ENCODE results near the gene SDF2L1.
A peak's percentile ranks its signal among the peaks of the same experiment; 100 is the strongest.
"Not testable (repeated sequence)": the region's sequence is repeated elsewhere in the genome, so short reads cannot be mapped to it uniquely, and the experiment has no call there.

The SDF2L1 gene

DNA sequence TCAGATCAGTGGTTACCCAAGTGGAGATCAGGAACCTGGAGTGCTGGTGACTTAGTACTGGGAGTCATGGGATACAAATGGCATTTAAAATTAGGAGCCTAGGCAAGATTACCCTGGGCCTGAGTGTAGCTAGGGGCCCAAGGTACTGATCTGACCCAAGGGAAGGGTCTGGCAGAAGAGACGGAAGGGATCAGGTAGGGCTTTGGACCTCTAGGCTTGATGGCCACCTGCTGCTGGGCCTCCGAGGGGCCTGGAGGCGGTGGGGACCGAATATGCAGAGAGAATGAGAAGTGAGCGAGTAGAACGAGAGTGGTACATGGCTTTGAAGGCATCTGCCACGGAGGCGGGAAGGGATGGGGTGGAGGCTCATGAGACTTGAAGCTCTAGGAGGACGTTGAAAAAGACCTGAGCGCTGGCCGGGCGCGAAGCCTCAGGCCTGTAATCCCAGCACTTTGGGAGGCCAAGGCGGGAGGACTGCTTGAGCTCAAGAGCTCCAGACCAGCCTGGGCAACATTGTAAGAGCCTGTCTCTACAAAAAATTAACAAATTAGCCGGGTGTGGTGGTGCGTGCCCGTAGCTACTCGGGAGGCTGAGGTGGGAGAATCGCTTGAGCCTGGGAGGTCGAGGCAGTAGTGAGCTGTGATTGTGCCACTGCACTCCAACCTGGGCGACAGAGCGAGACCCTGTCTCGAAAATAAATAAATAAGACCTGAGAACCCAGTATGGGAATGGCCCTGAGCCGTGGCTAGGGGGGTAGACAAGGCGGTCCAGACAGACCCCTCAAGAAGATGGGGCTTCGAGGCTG is 23.1 kb downstream of the SDF2L1 start:
- DNase-seq, result no peak

DNA sequence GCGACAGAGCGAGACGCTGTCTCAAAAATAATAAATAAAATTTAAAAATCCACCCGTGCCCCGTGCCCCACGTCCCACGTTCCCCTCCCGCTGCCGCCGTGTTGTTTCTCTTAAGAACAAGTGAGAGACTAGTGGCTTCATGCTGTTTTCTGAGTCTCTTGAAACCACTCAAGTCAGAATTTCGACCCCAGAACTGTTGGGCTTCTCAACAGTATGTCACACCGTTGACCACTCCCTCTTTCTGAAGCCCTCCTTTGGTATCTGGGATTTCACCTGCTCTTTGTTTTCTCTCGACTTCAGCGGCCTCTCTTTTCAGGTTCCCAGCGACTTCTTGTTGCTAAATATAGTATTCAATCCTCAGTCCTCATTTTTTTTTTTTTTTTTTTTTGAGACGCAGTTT is 24.7 kb downstream of the SDF2L1 start:
- peak; percentile 25 for DNase-seq

DNA sequence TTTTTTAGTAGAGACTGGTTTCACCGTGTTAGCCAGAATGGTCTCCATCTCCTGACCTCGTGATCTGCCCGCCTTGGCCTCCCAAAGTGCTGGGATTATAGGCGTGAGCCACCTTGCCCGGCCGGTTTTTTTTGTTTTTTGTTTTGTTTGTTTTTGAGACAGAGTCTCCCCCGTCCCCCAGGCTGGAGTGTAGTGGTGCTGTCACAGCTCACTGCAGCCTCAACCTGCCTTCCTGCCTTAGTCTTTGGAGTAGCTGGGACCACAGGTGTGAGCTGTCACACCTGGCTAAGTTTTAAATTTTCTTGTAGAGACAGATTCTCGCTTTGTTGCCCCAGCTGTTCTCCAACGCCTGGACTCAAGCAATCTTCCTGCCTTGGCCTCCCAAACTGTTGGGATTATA is 26.9 kb downstream of the SDF2L1 start:
- DNase-seq, result no peak

DNA sequence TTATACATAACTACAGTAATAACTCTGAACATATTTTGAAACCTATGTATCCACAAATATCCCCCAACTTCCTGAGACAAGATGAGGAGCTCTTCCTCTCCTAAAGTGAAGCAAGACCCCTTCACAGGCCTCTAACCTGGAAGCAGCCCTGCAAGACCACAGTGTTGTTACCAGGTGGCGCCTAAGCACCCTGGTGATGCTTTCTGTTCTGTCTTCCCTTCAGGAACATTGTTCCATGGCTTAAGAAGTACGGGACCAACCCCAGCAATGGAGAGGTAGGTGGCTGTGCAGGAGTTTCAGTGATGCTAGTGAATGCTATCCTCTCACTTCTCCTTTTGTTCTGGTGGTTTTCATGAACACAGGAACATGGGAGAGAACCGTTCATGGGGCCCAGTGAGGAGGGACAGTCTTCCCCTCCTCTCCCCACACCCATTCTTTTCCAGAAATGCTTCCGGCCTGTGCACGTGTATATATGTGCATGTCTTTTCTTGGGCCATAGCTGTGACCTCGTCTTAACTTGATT is 30.1 kb downstream of the SDF2L1 start:
- no peak for DNase-seq

DNA sequence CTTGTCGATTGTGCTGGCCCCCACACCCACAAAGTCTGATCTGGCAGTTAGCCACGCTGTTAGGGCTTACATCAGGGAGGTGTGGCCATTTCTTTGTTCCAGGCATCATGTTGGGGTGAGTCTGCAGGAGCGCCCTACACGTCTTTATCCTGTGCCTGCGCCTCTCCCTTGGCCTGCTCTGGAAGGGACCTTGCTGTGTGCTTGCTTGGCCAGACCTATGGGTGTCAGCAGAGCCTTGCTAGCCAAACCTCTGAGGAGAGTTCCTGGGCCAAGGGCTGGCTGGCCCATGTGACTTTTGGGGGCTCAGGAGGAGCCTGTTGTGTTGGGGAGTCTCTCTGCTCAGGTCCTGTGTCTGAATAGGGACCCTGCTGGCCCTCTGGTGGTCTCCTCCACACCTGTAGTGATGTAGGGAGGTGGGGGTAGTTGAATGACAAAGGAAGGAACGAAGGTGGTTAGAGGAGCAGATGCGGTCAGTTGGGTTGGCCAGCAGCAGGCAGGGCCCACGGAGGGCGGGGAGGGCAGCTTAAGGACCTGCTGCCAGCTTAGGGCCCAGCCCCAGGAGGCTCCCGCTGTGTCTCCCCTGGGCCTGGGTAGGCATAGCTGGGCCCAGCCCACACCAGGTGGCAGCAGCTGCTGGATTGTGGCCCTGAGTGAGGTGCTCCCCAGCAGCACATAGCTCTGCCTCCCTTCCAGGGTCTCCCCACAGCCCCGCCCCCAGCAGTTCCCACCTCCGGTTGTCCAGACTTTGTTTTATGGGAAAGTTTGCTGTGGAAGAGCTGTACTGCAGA is 31.6 kb downstream of the SDF2L1 start:
- DNase-seq, result no peak

DNA sequence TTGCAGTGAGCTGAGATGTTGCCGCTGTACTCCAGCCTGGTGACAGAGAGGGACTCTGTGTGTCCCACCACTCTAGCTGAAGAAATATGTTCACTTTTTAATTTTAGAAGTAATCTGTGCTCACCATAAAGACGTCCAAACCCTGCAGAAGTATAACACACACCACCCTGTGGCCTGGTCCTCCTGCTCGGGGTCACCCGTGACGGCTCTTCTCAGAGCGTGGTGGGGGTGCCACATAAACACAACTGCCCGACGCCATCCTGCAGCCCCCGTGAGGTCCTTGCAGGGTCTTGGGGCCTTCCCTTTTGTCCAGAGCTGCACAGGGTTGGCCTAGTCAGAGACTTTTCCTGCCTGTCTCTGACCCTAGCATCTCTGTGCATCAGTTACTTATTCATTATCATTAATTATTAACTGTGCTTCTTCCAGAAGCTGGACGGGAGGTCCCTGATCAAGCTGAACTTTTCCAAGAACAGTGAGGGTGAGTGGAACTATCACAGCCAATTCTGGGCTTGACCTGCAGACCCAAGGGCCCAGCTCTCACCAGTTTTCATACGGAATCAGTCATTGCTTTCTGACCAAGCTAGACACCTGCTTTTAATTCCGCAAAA is 32.6 kb downstream of the SDF2L1 start:
- DNase-seq, result no peak

DNA sequence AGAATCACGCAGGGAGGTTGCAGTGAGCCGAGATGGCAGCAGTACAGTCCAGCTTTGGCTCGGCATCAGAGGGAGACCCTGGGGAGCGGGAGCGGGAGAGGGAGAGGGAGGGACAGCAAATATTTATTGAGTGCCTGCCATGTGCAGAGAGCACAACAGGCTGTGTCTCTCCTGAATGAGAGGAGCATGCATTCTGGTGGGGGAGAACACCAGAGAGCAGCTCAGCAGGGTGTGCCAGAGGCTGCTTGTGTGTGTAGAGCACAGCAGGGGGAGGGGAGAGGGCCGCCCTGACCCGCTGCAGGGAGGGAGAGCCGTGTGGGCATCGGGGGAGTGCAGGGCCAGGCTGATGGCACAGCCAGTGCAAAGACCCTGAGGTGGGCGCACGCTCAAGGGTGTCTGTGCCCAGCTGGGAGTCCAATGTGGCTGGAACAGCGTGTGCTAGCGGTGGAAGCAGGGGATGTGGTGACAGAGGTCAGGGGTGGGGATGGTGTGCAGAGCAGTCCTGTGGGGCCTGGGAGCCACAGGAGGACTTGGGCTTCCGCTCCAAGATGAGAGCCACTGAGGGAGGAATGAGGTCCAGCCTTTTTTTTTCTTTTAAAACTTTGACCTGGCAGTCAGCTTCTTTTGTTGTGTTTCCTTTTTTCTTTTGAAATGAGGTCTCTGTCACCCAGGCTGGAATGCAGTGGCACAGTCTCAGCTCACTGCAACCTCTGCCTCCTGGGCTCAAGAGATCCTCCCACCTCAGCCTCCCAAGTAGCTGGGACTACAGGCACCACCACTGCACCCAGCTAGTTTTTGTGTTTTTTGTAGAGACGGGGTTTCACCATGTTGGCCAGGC is 35.7 kb downstream of the SDF2L1 start:
- peak; percentile 98 for DNase-seq

DNA sequence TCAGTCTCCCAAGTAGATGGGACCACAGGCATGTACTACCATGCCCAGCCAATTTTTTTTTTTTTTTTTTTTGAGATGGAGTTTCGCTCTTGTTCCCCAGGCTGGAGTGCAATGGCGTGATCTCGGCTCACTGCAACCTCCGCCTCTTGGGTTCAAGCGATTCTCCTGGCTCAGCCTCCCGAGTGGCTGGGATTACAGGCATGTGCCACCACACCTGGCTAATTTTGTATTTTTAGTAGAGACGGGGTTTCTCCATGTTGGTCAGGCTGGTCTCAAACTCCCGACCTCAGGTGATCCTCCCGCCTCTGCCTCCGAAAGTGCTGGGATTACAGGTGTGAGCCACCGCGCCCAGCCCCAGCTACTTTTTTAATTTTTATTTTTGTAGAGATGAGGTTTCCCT is 36.7 kb downstream of the SDF2L1 start:
- not testable (repeated sequence) for DNase-seq

DNA sequence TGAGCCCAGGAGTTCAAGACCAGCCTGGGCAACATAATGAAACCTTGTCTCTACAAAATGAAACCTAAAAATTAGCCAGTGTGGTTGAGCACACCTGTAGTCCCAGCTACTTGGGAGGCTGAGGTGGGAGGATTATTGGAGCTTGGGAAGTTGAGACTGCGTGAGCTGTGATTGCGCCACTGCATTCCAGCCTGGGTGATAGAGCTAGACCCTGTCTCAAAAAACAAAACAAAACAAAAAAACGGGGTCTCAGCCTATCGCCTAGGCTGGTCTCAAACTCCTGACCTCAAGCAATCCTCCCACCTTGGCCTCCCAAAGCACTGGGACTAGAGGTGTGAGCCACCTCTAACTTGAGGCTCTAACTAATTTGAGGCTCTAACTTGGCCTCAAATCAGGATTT is 37.3 kb downstream of the SDF2L1 start:
- no peak for DNase-seq

DNA sequence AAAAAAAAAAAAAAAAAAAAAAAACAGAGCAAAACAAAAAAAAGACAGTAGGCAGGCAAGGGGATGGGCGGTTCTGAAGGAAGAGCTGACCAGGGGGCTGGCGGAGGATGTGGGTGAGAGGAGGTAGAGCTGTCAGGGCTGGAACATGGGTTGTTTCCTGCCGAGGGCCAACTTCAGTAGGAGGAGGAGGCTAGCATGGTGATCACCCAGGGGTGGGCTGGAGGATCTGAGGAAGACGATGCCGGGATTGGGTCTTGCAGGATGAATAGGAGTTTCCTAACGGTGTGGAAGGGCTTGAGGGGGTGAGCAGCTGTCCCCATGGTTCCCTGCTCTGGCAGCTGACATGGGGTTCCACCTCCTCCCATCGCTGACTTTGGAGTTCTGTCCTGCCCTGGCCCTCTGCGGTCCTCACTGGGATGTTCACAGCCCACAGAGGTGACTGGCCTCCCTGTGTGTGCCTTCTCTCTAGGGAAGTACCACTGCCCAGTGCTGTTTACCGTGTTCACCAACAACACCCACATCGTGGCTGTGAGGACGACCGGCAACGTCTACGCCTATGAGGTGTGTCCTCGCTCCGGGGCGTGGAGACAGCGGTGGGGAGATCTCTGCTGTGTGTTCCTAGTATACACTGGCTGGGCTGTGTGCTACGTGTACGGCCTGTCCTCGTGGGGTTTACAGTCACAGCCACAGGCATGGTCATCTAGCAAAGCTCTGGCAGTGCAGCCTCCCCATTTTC is 38.9 kb downstream of the SDF2L1 start:
- DNase-seq, result no peak

DNA sequence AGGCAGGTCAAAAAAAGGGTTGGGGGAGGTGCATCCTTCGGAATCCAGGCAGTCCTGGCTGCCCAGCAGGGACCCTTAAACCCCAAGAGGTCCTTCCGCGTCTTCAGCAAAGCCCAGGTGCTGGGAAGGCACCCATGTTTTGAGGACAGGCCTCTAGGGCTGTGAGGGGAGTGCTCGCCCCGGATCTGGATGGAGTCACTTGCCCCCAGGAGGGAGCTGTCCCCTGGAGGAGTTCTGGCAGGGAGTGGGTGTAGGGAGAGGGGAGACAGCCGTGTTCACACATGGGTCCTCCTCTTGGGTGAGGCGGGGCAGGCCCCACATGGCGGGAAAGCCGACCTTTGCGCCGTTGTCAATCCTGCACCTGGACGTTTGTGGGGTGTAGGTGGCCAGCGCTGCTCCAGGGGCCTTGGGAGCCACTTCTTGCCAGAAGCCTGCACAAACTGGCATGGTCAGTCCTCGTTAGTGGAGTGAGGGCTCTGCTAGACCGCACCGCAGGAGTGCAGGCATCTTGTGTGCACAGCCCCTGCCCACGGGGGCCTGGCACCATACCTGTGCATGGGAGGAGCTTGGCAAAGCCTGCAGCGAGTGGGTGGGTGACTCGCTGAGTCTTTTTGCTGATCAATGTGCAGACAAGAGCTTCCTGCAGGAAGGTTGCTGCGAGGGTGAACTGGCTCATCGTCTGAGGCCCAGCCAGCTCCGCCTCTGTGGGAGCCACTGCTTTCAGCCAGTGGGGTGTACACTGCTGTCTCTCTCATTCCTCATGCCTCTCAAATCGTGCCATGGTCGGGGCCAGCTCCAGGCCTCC is 39.7 kb downstream of the SDF2L1 start:
- DNase-seq, result peak; percentile 17

DNA sequence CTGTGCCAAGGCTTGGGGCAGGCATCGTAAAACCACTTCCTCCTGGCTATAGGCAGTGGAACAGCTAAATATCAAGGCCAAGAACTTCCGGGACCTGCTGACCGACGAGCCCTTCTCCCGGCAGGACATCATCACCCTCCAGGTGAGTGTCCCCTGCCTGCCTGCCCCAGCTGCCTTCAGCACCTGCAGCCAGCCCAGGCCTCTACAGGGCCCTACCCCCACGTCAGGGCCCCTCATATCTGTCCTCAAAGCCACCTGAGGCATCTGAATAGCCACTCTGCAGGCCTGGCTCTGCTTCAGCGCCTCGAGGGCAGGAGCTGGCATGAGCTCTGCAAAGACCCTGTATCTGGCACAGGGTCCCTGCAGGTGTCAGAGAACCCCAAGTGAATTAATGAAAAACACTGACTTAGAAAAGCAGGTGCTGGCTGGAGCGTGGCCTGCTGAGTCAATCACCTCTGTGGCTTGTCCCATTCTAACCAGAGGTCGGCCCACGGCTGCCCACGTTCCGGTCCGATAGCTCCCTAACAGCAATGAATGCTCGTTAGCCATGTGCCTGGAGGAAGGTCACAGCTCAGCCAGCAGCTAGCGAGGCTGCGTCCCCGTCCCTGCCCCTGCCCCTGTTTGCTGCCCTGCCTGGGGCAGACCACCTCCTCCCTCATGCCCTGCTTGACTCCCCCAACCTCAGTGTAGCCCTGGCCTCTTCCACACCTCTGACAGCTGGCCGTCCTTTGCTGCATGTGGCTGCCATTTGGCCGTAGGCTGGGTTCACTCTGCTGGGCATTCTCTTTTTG is 40.5 kb downstream of the SDF2L1 start:
- no peak for DNase-seq

DNA sequence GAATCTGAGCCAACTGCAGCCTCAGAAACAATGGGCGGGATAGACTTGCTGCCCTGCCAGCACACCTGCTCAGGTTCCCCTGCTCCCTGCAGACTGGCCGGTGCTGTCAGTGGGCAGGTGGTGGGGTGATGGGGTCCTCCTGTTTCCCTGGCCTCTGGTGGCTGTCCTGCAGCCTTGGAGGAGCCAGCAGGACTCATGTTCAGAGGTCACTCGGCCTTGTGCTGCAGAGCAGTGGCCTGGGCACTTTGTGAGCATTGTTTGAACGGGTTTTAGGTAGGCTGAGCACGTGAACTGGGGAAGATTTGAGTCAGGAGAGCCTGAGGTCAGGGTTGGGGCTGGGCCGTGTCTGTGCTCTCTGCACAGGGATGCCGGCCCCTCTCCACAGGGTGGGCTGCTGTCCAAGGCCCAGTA is 41.3 kb downstream of the SDF2L1 start:
- DNase-seq, result no peak

DNA sequence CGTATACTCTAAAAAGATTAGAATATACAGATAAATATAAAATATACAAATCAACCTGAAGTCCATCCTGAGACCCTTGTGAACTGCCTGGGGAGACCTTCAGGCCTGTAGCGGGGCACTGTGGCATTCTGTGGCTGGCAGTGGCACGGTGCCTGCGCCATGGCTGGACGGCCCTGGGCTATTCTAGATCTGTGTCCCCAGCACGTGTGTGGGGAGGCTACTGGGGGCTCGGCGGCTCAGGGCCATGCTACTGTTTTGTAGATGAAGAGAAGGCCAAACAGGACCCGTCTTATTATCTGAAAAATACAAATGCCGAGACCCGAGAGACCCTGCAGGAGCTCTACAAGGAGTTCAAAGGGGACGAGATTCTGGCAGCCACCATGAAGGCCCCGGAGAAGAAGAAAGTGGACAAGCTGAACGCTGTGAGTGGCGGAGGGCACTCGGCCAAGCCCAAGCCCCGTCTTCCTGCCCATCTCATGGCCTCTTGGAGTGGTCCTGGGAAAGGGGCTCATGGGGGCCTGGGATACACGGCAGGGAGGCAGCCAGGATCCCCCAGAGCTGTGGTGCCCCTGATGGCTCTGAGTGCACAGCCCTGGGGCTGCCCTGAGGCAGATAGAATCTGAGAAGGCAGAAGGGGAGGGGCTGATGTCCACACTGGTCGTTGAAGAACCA is 42.5 kb downstream of the SDF2L1 start:
- no peak for DNase-seq

DNA sequence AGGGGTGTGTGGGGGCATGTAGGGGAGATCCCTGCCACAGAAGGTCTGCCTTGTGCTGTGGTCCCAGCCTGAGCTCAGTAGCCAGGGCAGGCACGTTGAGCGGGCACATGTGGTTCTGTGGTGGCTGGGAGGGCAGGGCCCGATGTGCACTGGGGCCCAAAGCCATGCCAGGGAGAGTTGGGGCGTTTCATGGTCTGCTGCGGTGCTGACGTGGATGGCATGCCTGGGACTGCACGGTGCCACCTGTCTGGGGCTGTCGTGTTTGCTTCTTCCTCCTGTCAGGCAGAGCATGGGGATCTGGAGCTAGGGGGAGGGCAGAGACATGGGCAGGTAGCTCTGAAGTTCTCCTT is 43.0 kb downstream of the SDF2L1 start:
- no peak for DNase-seq

DNA sequence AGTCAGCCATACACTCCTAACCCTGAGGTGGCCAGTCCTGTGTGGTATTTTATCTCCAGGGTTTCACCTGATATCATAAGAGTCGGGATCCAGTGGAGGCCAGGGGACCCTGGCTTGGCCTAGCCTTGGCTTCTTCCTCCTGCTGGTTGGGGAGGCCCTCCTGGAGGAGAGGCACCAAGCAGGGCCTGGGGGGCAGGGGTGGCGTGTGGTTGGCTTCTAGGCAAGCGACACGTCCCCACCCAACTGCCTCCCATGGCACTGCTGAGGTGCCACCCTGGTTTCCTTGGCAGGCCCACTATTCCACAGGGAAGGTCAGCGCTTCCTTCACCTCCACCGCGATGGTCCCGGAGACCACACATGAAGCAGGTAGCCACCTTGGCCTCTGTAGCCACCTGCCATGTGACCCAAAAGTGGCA is 44.1 kb downstream of the SDF2L1 start:
- DNase-seq, result no peak

DNA sequence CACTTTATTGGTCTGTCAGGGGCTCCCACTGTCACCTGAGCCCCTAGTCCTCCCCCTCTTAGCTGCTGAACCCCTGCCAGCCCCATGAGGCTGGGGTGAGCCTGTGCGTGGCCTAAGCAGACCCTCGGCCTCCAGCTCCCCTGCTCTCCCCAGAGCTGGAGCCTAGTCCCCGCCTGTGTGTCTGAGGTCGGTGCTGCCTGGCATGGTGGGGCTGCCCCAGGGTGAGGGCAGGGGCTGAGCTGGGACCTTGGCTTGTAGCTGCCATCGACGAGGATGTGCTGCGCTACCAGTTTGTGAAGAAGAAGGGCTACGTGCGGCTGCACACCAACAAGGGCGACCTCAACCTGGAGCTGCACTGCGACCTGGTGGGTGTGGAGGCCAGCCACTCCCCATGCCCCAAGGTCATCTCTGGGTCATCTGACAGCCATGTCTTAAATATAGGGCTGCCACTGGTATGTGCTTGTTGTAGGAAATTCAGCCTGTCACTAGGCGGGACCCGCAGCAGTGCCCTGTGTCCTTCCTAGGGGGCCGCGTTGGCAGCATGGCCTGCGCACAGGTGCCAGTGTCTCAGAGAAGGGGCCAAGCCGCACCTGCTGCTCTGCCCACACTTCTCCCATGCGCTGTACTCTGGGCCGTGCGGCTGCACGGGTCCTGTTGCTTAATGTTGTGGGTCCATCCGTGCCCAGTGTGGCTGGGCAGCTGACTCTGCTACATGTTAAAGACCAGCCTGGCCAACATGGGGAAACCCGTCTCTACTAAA is 44.7 kb downstream of the SDF2L1 start:
- DNase-seq, result no peak

DNA sequence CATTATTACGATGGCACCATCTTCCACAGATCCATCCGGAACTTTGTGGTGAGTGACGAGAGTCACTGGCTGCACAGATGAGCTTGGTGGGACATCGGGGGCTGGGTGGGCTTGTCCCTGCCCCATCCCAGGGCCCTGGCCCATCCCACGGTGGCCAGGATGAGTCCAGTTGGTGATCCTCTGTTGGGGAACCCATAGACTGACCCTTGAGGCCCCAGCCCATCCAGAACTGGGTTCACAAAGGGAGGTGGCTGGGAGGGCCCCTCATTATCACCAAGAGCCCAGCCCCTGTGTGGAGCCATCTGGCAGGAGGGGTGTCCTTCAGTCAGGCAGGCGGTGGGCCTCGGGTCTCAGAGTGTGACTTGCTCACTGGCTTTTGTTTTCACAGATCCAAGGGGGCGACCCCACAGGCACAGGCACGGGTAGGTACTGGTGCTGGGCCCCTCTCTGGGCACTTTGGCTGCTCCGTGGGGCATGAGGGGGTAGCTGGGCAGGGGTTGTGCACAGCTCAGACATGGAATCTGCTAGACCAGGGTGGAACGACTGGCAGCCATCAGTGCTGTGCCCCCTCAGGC is 45.7 kb downstream of the SDF2L1 start:
- no peak for DNase-seq

DNA sequence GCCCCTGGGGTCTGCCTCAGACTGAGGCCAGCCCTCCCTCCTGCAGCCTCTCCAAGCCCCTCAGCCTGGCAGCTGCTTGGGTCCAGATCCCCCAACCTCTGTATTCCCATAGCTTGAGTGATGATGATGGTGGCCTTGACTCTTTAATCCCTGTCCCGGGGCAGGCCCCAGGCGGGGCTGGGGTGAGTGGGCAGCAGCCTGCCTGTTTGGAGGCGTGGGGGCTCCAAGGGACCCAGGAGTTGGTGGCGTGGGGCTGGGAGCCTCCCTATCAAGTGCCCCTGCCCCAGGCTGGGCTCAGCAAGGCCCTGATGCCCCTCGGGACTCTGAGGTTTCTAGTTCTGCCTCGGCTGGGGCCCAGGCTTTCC is 46.2 kb downstream of the SDF2L1 start:
- no peak for DNase-seq

Measured in NCI-H69 (cell line).